OCI-LY7 (cell line): Measurements from ENCODE around the gene TALDO1. TPM values are rescaled to one million over a fixed set of nuclear protein-coding genes. Genes with fewer than 3 reads are reported as not detected.

Experiments used
- BruUV-seq: library from RNA; stranded (reverse); fragments of 400-500 nt; replicated peaks from 2 replicates; lab custom pipeline; 2021; lab: Mats Ljungman, UMichigan
- CTCF ChIA-PET: fragments of 300-600 bp; sonication (Branson Sonifier 250); formaldehyde crosslinking; loops from one replicate; lab custom pipeline; 2022; ENCODE audit warnings: antibody characterized with exemption; ENCODE audit not compliant: unreplicated experiment; lab: Charles Lee
- POLR2A ChIA-PET: fragments of 300-600 bp; sonication (Branson Sonifier 250); formaldehyde crosslinking; loops from one replicate; lab custom pipeline; 2022; ENCODE audit warnings: antibody characterized with exemption; lab: Charles Lee
- DNase-seq: peaks from one replicate; pipeline ENCODE4 v3.0.0-alpha.2; 2015; ENCODE audit warnings: low spot score
- H2AFZ ChIP-seq: fragments of 200-600 bp; sonication (generic), shearing (Covaris generic); 2 replicates; pipeline ENCODE4 v1.6.1; 2014; ENCODE audit warnings: mild to moderate bottlenecking, antibody characterized with exemption, low read length, moderate library complexity
- H3K27ac ChIP-seq: fragments of 200-600 bp; sonication (generic); 2 replicates; pipeline ENCODE4 v1.5.1; 2014; ENCODE audit warnings: mixed run types, low read depth, mild to moderate bottlenecking, moderate library complexity, low read length, inconsistent platforms; ENCODE audit not compliant: poor library complexity, severe bottlenecking
- H3K36me3 ChIP-seq: fragments of 200-600 bp; sonication (generic); 2 replicates; pipeline ENCODE4 v1.6.1; 2014; ENCODE audit warnings: mild to moderate bottlenecking, antibody characterized with exemption, low read length, moderate library complexity, mixed read lengths; ENCODE audit not compliant: insufficient read depth
- H3K4me1 ChIP-seq: fragments of 200-600 bp; sonication (generic); 2 replicates; pipeline ENCODE4 v1.5.1; 2014; ENCODE audit warnings: mild to moderate bottlenecking, low read length; ENCODE audit not compliant: insufficient read depth, poor library complexity, severe bottlenecking
- H3K4me2 ChIP-seq: fragments of 200-600 bp; sonication (generic); 2 replicates; pipeline ENCODE4 v1.6.1; 2014; ENCODE audit warnings: mild to moderate bottlenecking, low read length
- H3K4me3 ChIP-seq: fragments of 200-600 bp; sonication (generic); 2 replicates; pipeline ENCODE4 v1.5.1; 2014; ENCODE audit warnings: mild to moderate bottlenecking, low read depth, low read length; ENCODE audit not compliant: poor library complexity, severe bottlenecking
- H3K79me2 ChIP-seq: fragments of 200-600 bp; sonication (generic); 2 replicates; pipeline ENCODE4 v1.6.1; 2016; ENCODE audit warnings: low read depth, mild to moderate bottlenecking, low read length, moderate library complexity, mixed read lengths; ENCODE audit not compliant: insufficient read depth
- H3K9me2 ChIP-seq: fragments of 200-600 bp; sonication (generic); 2 replicates; pipeline ENCODE4 v1.6.1; 2016; ENCODE audit warnings: mild to moderate bottlenecking, low read length, mixed read lengths; ENCODE audit not compliant: insufficient read depth
- H3K9me3 ChIP-seq: fragments of 200-600 bp; sonication (generic); 2 replicates; pipeline ENCODE4 v1.6.1; 2014; ENCODE audit warnings: mild to moderate bottlenecking, mixed run types, low read length, mixed read lengths
- H4K20me1 ChIP-seq: fragments of 200-600 bp; sonication (generic); 2 replicates; pipeline ENCODE4 v1.6.1; 2014; ENCODE audit warnings: mild to moderate bottlenecking, antibody characterized with exemption, low read length, moderate library complexity, mixed read lengths; ENCODE audit not compliant: insufficient read depth
- CTCF ChIP-seq: fragments of 200-600 bp; sonication (generic); conservative IDR thresholded peaks from 2 replicates; pipeline ENCODE4 v1.5.1; 2014; ENCODE audit warnings: mild to moderate bottlenecking, antibody characterized with exemption, low read length, moderate library complexity, mixed read lengths
- EZH2phosphoT487 ChIP-seq: fragments of 200-600 bp; sonication (generic); IDR thresholded peaks from 2 replicates; pipeline ENCODE4 v1.6.1; 2018; ENCODE audit warnings: low read depth, borderline replicate concordance, mild to moderate bottlenecking, mixed run types, antibody characterized with exemption, low read length, moderate library complexity, mixed read lengths
- intact Hi-C: fragments of 100-400 bp; cut with micrococcal nuclease; formaldehyde crosslinking; loops from one replicate; pipeline ENCODE4 v1.10.0; 2022; ENCODE audit not compliant: unreplicated experiment
- total RNA-seq, 2 experiments: library from RNA; depleted of rRNA in 1 of 2; stranded (reverse); fragments of >200 nt in 1 of 2; shearing (Covaris generic) in 1 of 2; gene quantifications; 2 replicates each; pipeline ENCODE4 v1.2.3, GENCODE V29; 2014 to 2022

The TALDO1 gene
- total RNA-seq, 2 experiments from 2014 or later = 172 to 226 TPM

- Histone ChIP-seq H3K4me3 (peak overlapping the region; percentile 12), H3K79me2 (no peaks in the 10 kb centered on the region), H3K27ac (no peak overlapping the region), H3K36me3 (no peaks in the 10 kb centered on the region), H2AFZ (no peak overlapping the region; the same call in 1 of the 2 replicates), H3K9me3 (no peaks in the 10 kb centered on the region), H3K4me2 (peak overlapping the region; percentile 59), H4K20me1 (no peaks in the 10 kb centered on the region), H3K4me1 (peaks cover 47% of the 10 kb centered on the region), H3K9me2 (no peaks in the 10 kb centered on the region)
- intact Hi-C loops = loop anchor here (5.0 kb wide), 1 partner anchor 165 kb away; no protein-coding TSS in a partner anchor
- TF ChIP-seq CTCF = no peak
- no peak for TF ChIP-seq EZH2phosphoT487
- ChIA-PET POLR2A (interaction anchor here (0.6 to 0.7 kb wide), 3 partner anchors 26 to 88 kb away, joined by 3 to 5 read pairs (median 3); partner anchors contain the start of gene RPLP2), CTCF (interaction anchor here (0.6 to 1.7 kb wide), 4 partner anchors 26 to 1014 kb away, joined by 3 to 26 read pairs (median 7); partner anchors contain the start of genes DEAF1 and TMEM80)
- BruUV-seq = no TSS peak
- DNase-seq = peak; percentile 75
Measured at GRCh38 chr11:721741-722345, 25.4 kb upstream of the TALDO1 start.

DNA sequence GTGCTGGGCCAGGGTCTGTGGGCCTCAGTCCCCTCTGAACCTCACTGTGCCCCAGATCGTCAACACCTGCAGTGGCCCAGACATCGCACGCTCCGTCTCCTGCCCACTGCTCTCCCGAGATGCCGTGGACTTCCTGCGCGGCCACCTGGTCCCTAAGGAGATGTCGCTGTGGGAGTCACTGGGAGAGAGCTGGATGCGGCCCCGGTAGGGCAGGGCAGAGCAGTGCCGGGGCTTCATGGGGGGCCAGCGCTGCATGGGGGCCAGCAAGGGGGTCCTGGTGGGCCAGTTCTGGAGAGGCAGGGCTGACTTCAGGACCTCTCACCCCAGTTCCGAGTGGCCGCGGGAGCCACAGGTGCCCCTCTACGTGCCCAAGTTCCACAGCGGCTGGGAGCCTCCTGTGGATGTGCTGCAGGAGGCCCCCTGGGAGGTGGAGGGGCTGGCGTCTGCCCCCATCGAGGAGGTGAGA is 24.9 kb upstream of the TALDO1 start:
- peak overlapping the region; percentile 12 for H3K4me3 ChIP-seq
- peak overlapping the region; percentile 59 for H3K4me2 ChIP-seq

More for the DNA sequence above, 24.9 kb upstream of the TALDO1 start:
- no peaks in the 10 kb centered on the region for H3K79me2 ChIP-seq
- BruUV-seq = no TSS peak
- CTCF ChIA-PET = interaction anchor here (0.6 to 1.7 kb wide), 6 partner anchors 22 to 1014 kb away, joined by 3 to 26 read pairs (median 4); partner anchors contain the start of genes DEAF1 and TMEM80
- peaks cover 49% of the 10 kb centered on the region for H3K4me1 ChIP-seq
- no peaks in the 10 kb centered on the region for H3K36me3 ChIP-seq
- intact Hi-C loops = loop anchor here (5.0 kb wide), 1 partner anchor 165 kb away; no protein-coding TSS in a partner anchor
- H3K27ac ChIP-seq = no peak overlapping the region
- H3K9me3 ChIP-seq = no peaks in the 10 kb centered on the region
- H2AFZ ChIP-seq = no peak overlapping the region; the same call in 1 of the 2 replicates
- TF ChIP-seq CTCF = no peak
- TF ChIP-seq EZH2phosphoT487 = no peak
- no peak for DNase-seq
- no peaks in the 10 kb centered on the region for H3K9me2 ChIP-seq
- H4K20me1 ChIP-seq = no peaks in the 10 kb centered on the region
- POLR2A ChIA-PET = interaction anchor here (0.6 to 1.5 kb wide), 3 partner anchors 26 to 87 kb away, joined by 3 to 5 read pairs (median 3); partner anchors contain the start of gene RPLP2
